Hepatocyte (in vitro differentiated cells): ENCODE results near the gene CNTN4. TPM values are rescaled to one million over a fixed set of nuclear protein-coding genes. Genes with fewer than 3 reads are reported as not detected.

ENCODE experiments used
- DNase-seq: peaks from one replicate; pipeline ENCODE4 v3.0.0-alpha.2; 2016; ENCODE audit warnings: low spot score
- H2AFZ ChIP-seq: fragments of 200-600 bp; sonication (generic); 2 replicates; pipeline ENCODE4 v1.6.0; 2016; ENCODE audit warnings: antibody characterized with exemption, mild to moderate bottlenecking
- H3K27ac ChIP-seq: fragments of 200-600 bp; sonication (generic); 2 replicates; pipeline ENCODE4 v1.5.1; 2016; ENCODE audit warnings: mild to moderate bottlenecking
- H3K27me3 ChIP-seq: fragments of 200-600 bp; sonication (generic); 2 replicates; pipeline ENCODE4 v1.6.1; 2016
- H3K36me3 ChIP-seq: fragments of 200-600 bp; sonication (generic); replicated peaks from 2 replicates; pipeline ENCODE4 v1.5.1; 2016; ENCODE audit warnings: low read depth; ENCODE audit not compliant: insufficient read depth
- H3K4me1 ChIP-seq: fragments of 200-600 bp; sonication (generic); 2 replicates; pipeline ENCODE4 v1.5.1; 2016; ENCODE audit warnings: mild to moderate bottlenecking, moderate library complexity; ENCODE audit not compliant: insufficient read depth
- H3K4me2 ChIP-seq: fragments of 200-600 bp; sonication (generic); 2 replicates; pipeline ENCODE4 v1.6.0; 2016
- H3K4me3 ChIP-seq: fragments of 200-600 bp; sonication (generic); 2 replicates; pipeline ENCODE4 v1.5.1; 2016; ENCODE audit warnings: mild to moderate bottlenecking
- H3K79me2 ChIP-seq: fragments of 200-600 bp; sonication (generic); 2 replicates; pipeline ENCODE4 v1.6.0; 2017; ENCODE audit warnings: mild to moderate bottlenecking
- H3K9me2 ChIP-seq: fragments of 200-600 bp; sonication (generic); replicated peaks from 2 replicates; pipeline ENCODE4 v1.6.0; 2017; ENCODE audit warnings: mild to moderate bottlenecking; ENCODE audit not compliant: insufficient read depth
- H3K9me3 ChIP-seq: fragments of 200-600 bp; sonication (generic); 2 replicates; pipeline ENCODE4 v1.5.1; 2016; ENCODE audit warnings: low read depth, mild to moderate bottlenecking
- H4K20me1 ChIP-seq: fragments of 200-600 bp; sonication (generic); 2 replicates; pipeline ENCODE4 v1.6.0; 2016; ENCODE audit warnings: mild to moderate bottlenecking; ENCODE audit not compliant: insufficient read depth, poor library complexity, severe bottlenecking
- CTCF ChIP-seq: fragments of 200-600 bp; sonication (generic); IDR thresholded peaks from 2 replicates; pipeline ENCODE4 v1.5.1; 2016; ENCODE audit warnings: antibody characterized with exemption, mild to moderate bottlenecking; ENCODE audit not compliant: poor library complexity
- EZH2 ChIP-seq: fragments of 200-600 bp; sonication (generic); IDR thresholded peaks from 2 replicates; pipeline ENCODE4 v1.6.1; 2016; ENCODE audit warnings: antibody characterized with exemption, mild to moderate bottlenecking, borderline replicate concordance
- EZH2phosphoT487 ChIP-seq: fragments of 200-600 bp; sonication (generic); IDR thresholded peaks from one replicate; pipeline ENCODE4 v1.6.1; 2018; ENCODE audit warnings: antibody characterized with exemption, mild to moderate bottlenecking, low read depth, moderate library complexity; ENCODE audit not compliant: unreplicated experiment, severe bottlenecking
- WGBS: methylation state at CpG from one replicate; pipeline ENCODE4 v1.1.6; 2016; ENCODE audit warnings: low lambda C conversion rate; ENCODE audit errors: missing lambda C conversion rate; 5-methylcytosine and 5-hydroxymethylcytosine counted together
- polyA plus RNA-seq: library from polyadenylated mRNA; unstranded; fragments of >200 nt; fragmentation: Nextera tagmentation; extraction: Ambion mirVana; gene quantifications from 2 replicates; pipeline ENCODE4 v1.2.1, GENCODE V29; 2016
- total RNA-seq: library from RNA; depleted of rRNA; stranded (reverse); fragments of >200 nt; gene quantifications from 2 replicates; pipeline ENCODE4 v1.2.3, GENCODE V29; 2014

Gene CNTN4
- total and polyA plus RNA-seq, 2 experiments from 2014 or later = 17.6 to 30.3 TPM

DNA sequence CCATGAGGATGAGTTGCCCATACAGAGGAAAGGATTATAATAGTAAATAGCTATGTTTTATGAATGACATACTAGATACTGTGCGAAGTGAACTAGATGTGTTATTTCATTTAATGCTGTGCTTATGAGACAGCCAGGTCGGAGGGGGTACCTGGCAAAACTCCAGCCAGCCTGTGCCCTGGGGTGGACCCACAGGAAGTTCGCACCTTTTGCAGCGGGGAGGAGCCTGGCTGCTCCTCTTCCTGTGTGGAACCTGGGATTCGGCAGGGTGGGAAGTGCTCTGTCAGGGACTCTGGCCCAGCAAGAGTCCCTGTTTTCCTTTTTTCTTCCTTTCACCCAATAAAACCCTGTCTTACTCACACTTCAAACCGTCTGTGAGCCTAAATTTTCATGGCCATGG lies 559.3 kb downstream of the CNTN4 start:
- no peak overlapping the region for H3K4me3 ChIP-seq
- no peaks in the 10 kb centered on the region for H4K20me1 ChIP-seq
- TF ChIP-seq EZH2phosphoT487 = no peak
- TF ChIP-seq CTCF = no peak
- TF ChIP-seq EZH2 = no peak
- H3K36me3 ChIP-seq = no peaks in the 10 kb centered on the region
- H3K79me2 ChIP-seq = no peaks in the 10 kb centered on the region
- H3K9me3 ChIP-seq = no peaks in the 10 kb centered on the region
- no peak overlapping the region for H2AFZ ChIP-seq
- peak overlapping the region; percentile 43 for H3K4me2 ChIP-seq
- WGBS = 73% methylated on average over 6 of the region's 6 CpGs
- H3K27ac ChIP-seq = peak overlapping the region; percentile 43
- H3K27me3 ChIP-seq = no peaks in the 10 kb centered on the region
- no peak for DNase-seq
- H3K4me1 ChIP-seq = peaks cover 29% of the 10 kb centered on the region
- H3K9me2 ChIP-seq = no peaks in the 10 kb centered on the region

GRCh38 chr3:2659896-2660295 lies 561.2 kb downstream of the CNTN4 start:
- no peaks in the 10 kb centered on the region for H3K79me2 ChIP-seq
- TF ChIP-seq EZH2phosphoT487 (no peak), CTCF (no peak), EZH2 (no peak)
- H4K20me1 ChIP-seq = no peaks in the 10 kb centered on the region
- H3K27me3 ChIP-seq = no peaks in the 10 kb centered on the region
- peaks cover 22% of the 10 kb centered on the region for H3K4me1 ChIP-seq
- no peak overlapping the region for H3K27ac ChIP-seq
- 78% methylated on average over 3 of the region's 3 CpGs for WGBS
- no peaks in the 10 kb centered on the region for H3K9me3 ChIP-seq
- DNase-seq = no peak
- H3K9me2 ChIP-seq = no peaks in the 10 kb centered on the region
- no peak overlapping the region for H2AFZ ChIP-seq
- H3K4me3 ChIP-seq = no peak overlapping the region
- no peak overlapping the region for H3K4me2 ChIP-seq
- H3K36me3 ChIP-seq = no peaks in the 10 kb centered on the region

- H3K4me1 ChIP-seq = peaks cover 12% of the 10 kb centered on the region
- 84% methylated on average over 1 of the region's 1 CpG for WGBS
- TF ChIP-seq CTCF (no peak), EZH2 (no peak), EZH2phosphoT487 (no peak)
- no peaks in the 10 kb centered on the region for H3K9me3 ChIP-seq
- H3K27me3 ChIP-seq = no peaks in the 10 kb centered on the region
- H3K4me2 ChIP-seq = no peak overlapping the region
- no peaks in the 10 kb centered on the region for H3K9me2 ChIP-seq
- DNase-seq = no peak
- H3K4me3 ChIP-seq = no peak overlapping the region
- no peaks in the 10 kb centered on the region for H3K36me3 ChIP-seq
- H2AFZ ChIP-seq = no peak overlapping the region
- no peak overlapping the region for H3K27ac ChIP-seq
- H3K79me2 ChIP-seq = no peaks in the 10 kb centered on the region
- H4K20me1 ChIP-seq = no peaks in the 10 kb centered on the region
Observed at GRCh38 chr3:2661078-2661477, 562.4 kb downstream of the CNTN4 start.

DNA sequence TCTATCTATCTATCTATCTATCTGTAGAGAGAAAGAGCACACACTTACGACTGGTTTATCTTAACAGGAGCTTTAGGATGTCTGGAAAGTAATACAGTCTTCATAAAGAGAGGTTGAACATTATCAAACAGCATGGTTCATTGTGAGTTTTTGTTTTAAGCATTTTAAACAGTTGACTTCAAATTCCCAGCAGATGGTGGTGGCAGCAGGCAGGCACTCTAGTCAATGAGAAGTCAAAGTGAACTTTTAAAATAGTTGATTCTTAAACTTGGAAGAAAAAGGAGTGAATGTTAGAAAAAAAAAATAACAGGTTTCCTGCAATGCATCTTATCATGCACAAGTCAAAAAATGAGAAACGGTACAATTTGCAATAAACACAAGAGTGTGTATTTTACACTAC lies 578.8 kb downstream of the CNTN4 start:
- no peak overlapping the region for H3K4me3 ChIP-seq
- H3K79me2 ChIP-seq = no peaks in the 10 kb centered on the region
- H3K27ac ChIP-seq = no peak overlapping the region
- H3K27me3 ChIP-seq = no peaks in the 10 kb centered on the region
- H3K4me2 ChIP-seq = no peak overlapping the region
- no peaks in the 10 kb centered on the region for H3K36me3 ChIP-seq
- H2AFZ ChIP-seq = no peak overlapping the region
- no peak for DNase-seq
- no peaks in the 10 kb centered on the region for H3K9me3 ChIP-seq
- no peaks in the 10 kb centered on the region for H4K20me1 ChIP-seq
- no peaks in the 10 kb centered on the region for H3K9me2 ChIP-seq
- WGBS = 62% methylated on average over 2 of the region's 2 CpGs
- no peaks in the 10 kb centered on the region for H3K4me1 ChIP-seq
- TF ChIP-seq EZH2 = no peak
- no peak for TF ChIP-seq EZH2phosphoT487
- TF ChIP-seq CTCF = no peak
